Right lobe of liver (tissue), 6 donors: ENCODE measurements around the gene MYD88. TPM values are rescaled to one million over a fixed set of nuclear protein-coding genes. Genes with fewer than 3 reads are reported as not detected.
A peak's percentile ranks its signal among the peaks of the same experiment; 100 is the strongest.

Experiments
- ATAC-seq, 4 donors: fragments of 200-7000 bp; cut with Tn5 transposase; one replicate each; pipeline ENCODE4 v1.9.1; 2020; ENCODE audit warnings: mild to moderate bottlenecking in 4 of 4, moderate library complexity in 4 of 4
- DNase-seq, 3 donors: peaks; one replicate each; pipeline ENCODE4 v3.0.0-alpha.2; 2020
- H3K27ac ChIP-seq, 3 donors: fragments of 200-600 bp; one replicate each; pipeline ENCODE4 v1.8.0; 2022
- H3K27me3 ChIP-seq, 2 donors: fragments of 200-600 bp; one replicate each; pipeline ENCODE4 v1.8.0; 2022
- H3K36me3 ChIP-seq, 4 donors: fragments of 200-600 bp; sonication (generic) in 1 of 4; one replicate each; pipeline versions ENCODE4 v1.5.1 to v1.8.0; 2017 to 2022; ENCODE audit warnings: control low read depth in 1 of 4
- H3K4me1 ChIP-seq, 4 donors: fragments of 200-600 bp; sonication (generic) in 1 of 4; one replicate each; pipeline versions ENCODE4 v1.5.1 to v1.8.0; 2017 to 2022; ENCODE audit warnings: control low read depth in 1 of 4
- H3K4me3 ChIP-seq, 3 donors: fragments of 200-600 bp; one replicate each; pipeline ENCODE4 v1.8.0; 2022
- H3K9me3 ChIP-seq, 4 donors: fragments of 200-600 bp; sonication (generic) in 1 of 4; one replicate each; pipeline versions ENCODE4 v1.5.1 to v1.8.0; 2017 to 2022; ENCODE audit warnings: control low read depth in 1 of 4
- POLR2A ChIP-seq: fragments of 450-650 bp; IDR thresholded peaks from one replicate; pipeline ENCODE4 v1.6.1; 2017; ENCODE audit warnings: antibody characterized with exemption, mild to moderate bottlenecking
- WGBS: methylation state at CpG from one replicate; pipeline ENCODE4 v1.1.6; 2018; ENCODE audit warnings: low coverage, low lambda C conversion rate; ENCODE audit not compliant: insufficient coverage; ENCODE audit errors: missing lambda C conversion rate; 5-methylcytosine and 5-hydroxymethylcytosine counted together
- intact Hi-C, 2 donors: fragments of 100-400 bp; cut with DNase I; formaldehyde crosslinking; loops; one replicate each; pipeline versions ENCODE4 v1.11.2 to v1.14.1; 2022
- total RNA-seq, 6 experiments: library from RNA; depleted of rRNA in 2 of 6; stranded (reverse); fragments of >200 nt in 2 of 6; fragmentation: NEBNext Ultra II Directional in 3 of 6; extraction: Animal tissue kit (Norgen Biotek cat#: 25700) in 3 of 6; gene quantifications; one replicate each; pipeline versions ENCODE4 v1.1.0 to v1.2.4, GENCODE V29; 2016 to 2023
- TF ChIP-seq, protein P1 (sequence below), 4 donors: fragments of 200-600 bp in 3 of 4; fragments of 450-650 bp in 1 of 4; IDR thresholded peaks; one replicate each; pipeline versions ENCODE4 v1.5.1 to v1.8.0; 2016 to 2022; ENCODE audit warnings: antibody characterized with exemption in 4 of 4, mild to moderate bottlenecking in 2 of 4
- donor health status: DM: no; HTN: yes; CAD: no.
- donor health status: DM: no; HTN: no; CAD: no.
- donor health status: DM: no; HTN: no; CAD: no.
- donor health status: DM: no; HTN: yes; CAD: no.
- donor health status: DM: no; HTN: yes; CAD: no.

MYD88 gene
- total RNA-seq, 6 experiments from 2014 or later, result 24.3 to 57.3 (median 37.0) TPM

GRCh38 chr3:38121832-38122461 is 16.5 kb upstream of the MYD88 start:
- Histone ChIP-seq H3K27me3 (no peaks in the 10 kb centered on the region), H3K4me1 (peaks cover 0 to 67% (median 26%) of the 10 kb centered on the region in 4 donors), H3K9me3 (no peaks in the 10 kb centered on the region), H3K4me3 (no peak overlapping the region), H3K36me3 (peaks cover 0 to 66% (median 44%) of the 10 kb centered on the region in 4 donors), H3K27ac (peak overlapping the region in 1 of 3 donors; percentile 8)
- TF ChIP-seq, protein P1, sequence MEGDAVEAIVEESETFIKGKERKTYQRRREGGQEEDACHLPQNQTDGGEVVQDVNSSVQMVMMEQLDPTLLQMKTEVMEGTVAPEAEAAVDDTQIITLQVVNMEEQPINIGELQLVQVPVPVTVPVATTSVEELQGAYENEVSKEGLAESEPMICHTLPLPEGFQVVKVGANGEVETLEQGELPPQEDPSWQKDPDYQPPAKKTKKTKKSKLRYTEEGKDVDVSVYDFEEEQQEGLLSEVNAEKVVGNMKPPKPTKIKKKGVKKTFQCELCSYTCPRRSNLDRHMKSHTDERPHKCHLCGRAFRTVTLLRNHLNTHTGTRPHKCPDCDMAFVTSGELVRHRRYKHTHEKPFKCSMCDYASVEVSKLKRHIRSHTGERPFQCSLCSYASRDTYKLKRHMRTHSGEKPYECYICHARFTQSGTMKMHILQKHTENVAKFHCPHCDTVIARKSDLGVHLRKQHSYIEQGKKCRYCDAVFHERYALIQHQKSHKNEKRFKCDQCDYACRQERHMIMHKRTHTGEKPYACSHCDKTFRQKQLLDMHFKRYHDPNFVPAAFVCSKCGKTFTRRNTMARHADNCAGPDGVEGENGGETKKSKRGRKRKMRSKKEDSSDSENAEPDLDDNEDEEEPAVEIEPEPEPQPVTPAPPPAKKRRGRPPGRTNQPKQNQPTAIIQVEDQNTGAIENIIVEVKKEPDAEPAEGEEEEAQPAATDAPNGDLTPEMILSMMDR (IDR thresholded peaks at IDR 0.05), result no peak
- TF ChIP-seq POLR2A, result no peak
- 39% methylated on average over 6 of the region's 13 CpGs for WGBS
- ATAC-seq (no peak), DNase-seq (peak; percentile 20 to 49 (median 48))
- intact Hi-C loops, result loop anchor here in 1 of 2 donors (10.0 kb wide), 1 partner anchor 353 kb away; no protein-coding TSS in a partner anchor

DNA sequence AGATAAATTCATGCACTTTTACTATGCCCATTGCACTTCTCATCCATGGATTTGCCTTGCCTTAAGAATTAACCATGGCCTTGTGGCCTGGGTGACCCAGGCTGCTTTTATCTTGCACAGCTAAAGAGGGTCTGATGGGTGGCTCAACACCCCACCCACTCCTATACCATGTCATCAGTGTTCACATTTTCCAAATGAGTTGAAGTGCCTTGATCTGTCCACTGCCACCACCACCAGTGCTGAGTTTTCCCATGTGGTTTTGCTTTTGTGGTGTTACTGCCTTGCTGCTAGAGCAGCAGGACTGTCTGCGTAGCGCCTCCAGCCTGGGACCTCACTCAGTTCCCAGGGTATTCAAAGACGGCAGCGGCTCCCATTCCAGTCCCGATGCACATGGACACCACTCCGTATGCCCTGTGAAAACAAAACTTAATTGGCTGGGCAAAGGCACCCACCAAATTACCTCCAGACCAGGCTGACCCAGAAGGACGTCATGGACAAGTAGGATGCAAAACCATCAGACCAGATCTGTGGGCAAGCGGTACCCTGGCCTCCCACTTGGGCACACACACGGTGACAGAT is 15.7 kb upstream of the MYD88 start:
- Histone ChIP-seq H3K27ac (peak overlapping the region in 1 of 3 donors; percentile 16), H3K4me3 (no peak overlapping the region), H3K4me1 (peaks cover 0 to 63% (median 31%) of the 10 kb centered on the region in 4 donors), H3K27me3 (no peaks in the 10 kb centered on the region), H3K36me3 (peaks cover 0 to 75% (median 50%) of the 10 kb centered on the region in 4 donors), H3K9me3 (no peaks in the 10 kb centered on the region)
- WGBS, result 84% methylated on average over 7 of the region's 9 CpGs
- intact Hi-C loops, result loop anchor here in 1 of 2 donors (10.0 kb wide), 1 partner anchor 352 kb away; no protein-coding TSS in a partner anchor
- TF ChIP-seq, protein P1 (IDR thresholded peaks at IDR 0.05), result no peak
- no peak for TF ChIP-seq POLR2A
- ATAC-seq (no peak), DNase-seq (peak in 1 of 3 donors; percentile 5)

DNA sequence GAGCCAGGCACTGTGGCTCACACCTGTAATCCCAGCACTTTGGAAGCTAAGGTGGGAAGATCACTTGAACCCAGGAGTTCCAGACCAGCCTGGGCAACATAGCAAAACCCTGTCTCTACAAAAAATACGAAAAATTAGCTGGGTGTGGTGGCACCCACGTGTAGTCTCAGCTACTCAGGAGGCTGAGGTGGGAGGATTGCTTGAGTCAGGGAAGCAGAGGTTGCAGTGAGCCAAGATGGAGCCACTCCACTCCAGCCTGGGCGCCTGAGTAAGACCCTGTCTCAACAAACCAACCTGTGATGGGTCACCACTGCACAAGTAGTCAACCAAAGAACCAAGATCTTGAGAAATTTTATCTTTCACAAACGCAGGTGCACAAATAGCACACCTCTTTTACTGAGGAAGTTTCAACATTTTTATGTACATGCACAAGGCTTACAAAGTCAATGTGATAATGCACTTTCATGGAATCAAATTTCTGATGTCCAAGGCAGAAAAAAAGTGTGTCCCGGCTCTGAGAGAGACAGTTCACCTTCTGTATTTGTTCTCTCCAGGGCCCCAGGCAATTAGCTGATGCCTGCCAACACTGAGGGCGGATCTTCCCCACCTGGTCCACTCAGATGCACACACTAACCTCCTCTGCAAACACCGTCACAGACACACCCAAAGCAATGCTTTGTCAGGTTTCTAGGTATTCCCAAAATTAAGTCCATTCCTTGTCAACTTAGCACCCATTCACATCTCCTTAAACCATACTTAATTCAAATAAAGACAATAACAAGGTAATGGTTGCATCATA is 13.9 kb upstream of the MYD88 start:
- H3K36me3 ChIP-seq, result peaks cover 0 to 89% (median 59%) of the 10 kb centered on the region in 4 donors
- intact Hi-C loops, result loop anchor here in 1 of 2 donors (10.0 kb wide), 1 partner anchor 350 kb away; no protein-coding TSS in a partner anchor
- peaks cover 0 to 78% (median 37%) of the 10 kb centered on the region in 4 donors for H3K4me1 ChIP-seq
- DNase-seq (peak; percentile 2 to 61 (median 52)), ATAC-seq (peak in 1 of 4 donors; percentile 23)
- peak overlapping the region in 1 of 3 donors; percentile 90 for H3K27ac ChIP-seq
- H3K27me3 ChIP-seq, result no peaks in the 10 kb centered on the region
- H3K4me3 ChIP-seq, result peak overlapping the region in 1 of 3 donors; percentile 27
- 44% methylated on average over 6 of the region's 7 CpGs for WGBS
- TF ChIP-seq, protein P1 (IDR thresholded peaks at IDR 0.05), result no peak
- no peak for TF ChIP-seq POLR2A
- no peaks in the 10 kb centered on the region for H3K9me3 ChIP-seq

DNA sequence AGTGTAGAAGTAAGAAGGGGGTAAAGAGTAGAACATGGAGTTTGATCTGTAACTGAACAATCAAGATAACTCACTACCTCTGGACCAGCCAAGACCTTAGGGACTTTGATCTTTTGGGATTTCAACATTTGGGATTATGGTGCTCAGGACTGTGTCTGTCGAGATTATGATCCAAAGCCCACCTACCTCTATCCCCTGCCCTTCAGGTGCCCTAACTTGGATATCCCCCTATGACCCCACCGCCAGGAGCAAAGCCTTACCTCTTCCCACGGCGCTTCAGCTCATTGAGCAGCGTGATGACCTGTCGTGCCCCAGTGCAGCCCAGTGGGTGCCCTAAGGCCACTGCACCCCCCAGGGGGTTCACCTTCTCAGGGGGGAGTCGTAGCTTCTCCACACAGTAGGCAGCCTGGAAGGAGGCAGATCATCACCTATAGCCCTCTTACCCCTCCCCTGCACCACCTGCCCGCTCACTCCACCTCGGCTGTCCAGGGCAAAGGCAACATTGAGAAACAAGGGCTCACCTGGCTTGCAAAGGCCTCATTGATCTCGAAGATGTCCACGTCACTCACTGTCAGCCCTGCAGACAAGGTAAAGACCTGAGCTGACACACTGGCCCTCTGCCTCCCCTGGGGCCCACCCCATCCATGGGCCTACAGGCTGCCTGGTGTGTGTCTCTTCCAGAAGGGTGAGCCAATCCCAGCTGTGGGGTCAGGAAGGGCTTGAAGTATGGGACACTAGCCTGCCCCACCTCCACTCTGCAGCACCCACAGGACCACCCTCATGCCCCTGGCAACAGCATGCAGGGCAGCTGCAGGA is 12.9 kb upstream of the MYD88 start:
- 44% methylated on average over 9 of the region's 11 CpGs for WGBS
- peak; percentile 70 to 78 (median 76) for ATAC-seq
- Histone ChIP-seq H3K4me3 (peak overlapping the region in 2 of 3 donors; percentile 27 to 28), H3K9me3 (no peaks in the 10 kb centered on the region), H3K4me1 (peaks cover 0 to 84% (median 42%) of the 10 kb centered on the region in 4 donors), H3K27me3 (no peaks in the 10 kb centered on the region), H3K27ac (peak overlapping the region in 2 of 3 donors; percentile 51 to 90), H3K36me3 (peaks cover 0 to 94% (median 60%) of the 10 kb centered on the region in 4 donors)
- intact Hi-C loops, result loop anchor here in 1 of 2 donors (10.0 kb wide), 1 partner anchor 349 kb away; no protein-coding TSS in a partner anchor
- DNase-seq, result peak; percentile 47 to 95 (median 90)
- TF ChIP-seq, protein P1 (IDR thresholded peaks at IDR 0.05), result no peak
- TF ChIP-seq POLR2A, result no peak
